SK-N-SH (cell line): ENCODE measurements around the gene RNMT. TPM values are rescaled to one million over a fixed set of nuclear protein-coding genes. Genes with fewer than 3 reads are reported as not detected.
A peak's percentile ranks its signal among the peaks of the same experiment; 100 is the strongest.

Experiments
- CTCF ChIA-PET: fragments of 300-600, 350-600 bp; formaldehyde crosslinking; extraction: SDS; loops from one replicate; lab custom pipeline; 2021; lab: Yijun Ruan, JAX
- POLR2A ChIA-PET: fragments of 350-600 bp; sonication (Branson Sonifier 250); formaldehyde crosslinking; extraction: SDS; loops from one replicate; lab custom pipeline; 2020; ENCODE audit warnings: antibody characterized with exemption, inconsistent platforms; lab: Yijun Ruan, JAX
- DNase-seq: peaks from one replicate; pipeline ENCODE4 v3.0.0; 2012
- H2AFZ ChIP-seq: fragments of 200-600 bp; sonication (generic); 2 replicates; pipeline ENCODE4 v1.8.1; 2016; ENCODE audit warnings: antibody characterized with exemption, mild to moderate bottlenecking, low read depth
- H3F3A ChIP-seq: fragments of 200-600 bp; sonication (generic); replicated peaks from 2 replicates; pipeline ENCODE3; 2016; ENCODE audit warnings: antibody characterized with exemption, mild to moderate bottlenecking; ENCODE audit not compliant: insufficient read depth
- H3K27ac ChIP-seq, 2 experiments: fragments of 200-500 bp in 1 of 2; fragments of 200-600 bp in 1 of 2; sonication (Bioruptor generic) in 1 of 2; sonication (generic), shearing (Covaris generic) in 1 of 2; 2 replicates each; pipeline versions ENCODE4 v1.5.1 to v1.6.1; 2014 to 2016; ENCODE audit warnings: low read depth in 2 of 2, inconsistent platforms in 1 of 2, low read length in 1 of 2, mild to moderate bottlenecking in 1 of 2, mixed read lengths in 1 of 2
- H3K27me3 ChIP-seq: fragments of 200-600 bp; sonication (generic), shearing (Covaris generic); 2 replicates; pipeline ENCODE4 v1.6.1; 2016; ENCODE audit warnings: mixed run types; ENCODE audit not compliant: insufficient read depth
- H3K36me3 ChIP-seq, 2 experiments: fragments of 200-500 bp in 1 of 2; fragments of 200-600 bp in 1 of 2; sonication (Bioruptor generic) in 1 of 2; sonication (generic) in 1 of 2; replicated peaks in 1 of 2; 2 replicates each; pipeline versions ENCODE3 to v1.5.1; 2014 to 2016; ENCODE audit warnings: low read length in 1 of 2, mild to moderate bottlenecking in 1 of 2; ENCODE audit not compliant: insufficient read depth in 2 of 2, control insufficient read depth in 1 of 2
- H3K4me1 ChIP-seq, 2 experiments: fragments of 200-500 bp in 1 of 2; fragments of 200-600 bp in 1 of 2; sonication (Bioruptor generic) in 1 of 2; sonication (generic), shearing (Covaris generic) in 1 of 2; 2 replicates each; pipeline versions ENCODE4 v1.5.1 to v1.6.1; 2014 to 2016; ENCODE audit warnings: low read depth in 1 of 2, low read length in 1 of 2, mixed run types in 1 of 2; ENCODE audit not compliant: insufficient read depth in 2 of 2, control insufficient read depth in 1 of 2
- H3K4me2 ChIP-seq: fragments of 200-600 bp; sonication (generic), shearing (Covaris generic); 2 replicates; pipeline ENCODE4 v1.6.1; 2017; ENCODE audit warnings: mixed run types
- H3K4me3 ChIP-seq, 2 experiments: fragments of 200-500 bp in 1 of 2; fragments of 200-600 bp in 1 of 2; sonication (Bioruptor generic) in 1 of 2; sonication (generic), shearing (Covaris generic) in 1 of 2; 2 replicates each; pipeline versions ENCODE4 v1.5.1 to v1.8.1; 2014 to 2016; ENCODE audit warnings: low read depth in 2 of 2, inconsistent platforms in 1 of 2, low read length in 1 of 2, mild to moderate bottlenecking in 1 of 2, mixed read lengths in 1 of 2, moderate library complexity in 1 of 2
- H3K79me2 ChIP-seq: fragments of 200-600 bp; sonication (generic); 2 replicates; pipeline ENCODE4 v1.8.1; 2017; ENCODE audit warnings: mild to moderate bottlenecking; ENCODE audit not compliant: insufficient read depth
- H3K9ac ChIP-seq: fragments of 200-600 bp; sonication (generic); 2 replicates; pipeline ENCODE4 v1.6.1; 2017; ENCODE audit warnings: mixed run types
- H3K9me2 ChIP-seq: fragments of 200-600 bp; sonication (generic); 2 replicates; pipeline ENCODE4 v1.6.1; 2017; ENCODE audit warnings: mixed run types
- H3K9me3 ChIP-seq: fragments of 200-600 bp; sonication (generic); 2 replicates; pipeline ENCODE4 v1.6.1; 2017; ENCODE audit warnings: mixed run types, mild to moderate bottlenecking, moderate library complexity
- H4K20me1 ChIP-seq: fragments of 200-600 bp; sonication (generic); 2 replicates; pipeline ENCODE4 v1.6.1; 2017; ENCODE audit warnings: mild to moderate bottlenecking, mixed run types; ENCODE audit not compliant: insufficient read depth
- CHD2 ChIP-seq: fragments of 150-350 bp; IDR thresholded peaks from 2 replicates; pipeline ENCODE4 v1.6.1; 2018; ENCODE audit warnings: low read length; ENCODE audit not compliant: partially characterized antibody
- EP300 ChIP-seq, 2 experiments: IDR thresholded peaks; 2 replicates each; pipeline versions ENCODE4 v1.4.0 to v1.6.1; 2012; ENCODE audit warnings: borderline replicate concordance in 1 of 2, low read depth in 1 of 2, low read length in 1 of 2
- POLR2AphosphoS5 ChIP-seq: IDR thresholded peaks from 2 replicates; pipeline ENCODE4 v1.6.1; 2012; ENCODE audit warnings: low read depth, low read length
- RAD21 ChIP-seq: IDR thresholded peaks from 2 replicates; pipeline ENCODE4 v1.6.1; 2012; ENCODE audit warnings: mild to moderate bottlenecking, low read length
- RFX5 ChIP-seq: IDR thresholded peaks from 2 replicates; pipeline ENCODE4 v1.6.1; 2012; ENCODE audit warnings: mild to moderate bottlenecking, improper control_type of control experiment, low read length
- TCF12 ChIP-seq: IDR thresholded peaks from 2 replicates; pipeline ENCODE4 v1.4.0; 2012
- TEAD4 ChIP-seq: IDR thresholded peaks from 2 replicates; pipeline ENCODE4 v1.4.0; 2012; ENCODE audit warnings: mild to moderate bottlenecking, borderline replicate concordance; ENCODE audit not compliant: insufficient read depth
- WGBS: methylation state at CpG from one replicate; pipeline ENCODE4 v1.1.6; 2017; ENCODE audit warnings: low lambda C conversion rate; 5-methylcytosine and 5-hydroxymethylcytosine counted together
- polyA plus RNA-seq, 3 experiments: library from polyadenylated mRNA; depleted of rRNA; stranded (reverse); fragments of >200 nt; gene quantifications; 2 replicates each; pipeline ENCODE4 v1.2.3, GENCODE V29; 2012
- TF ChIP-seq, protein P1 (sequence below): fragments of 200-600 bp; sonication (generic); IDR thresholded peaks from 2 replicates; pipeline ENCODE4 v1.6.1; 2017; ENCODE audit warnings: antibody characterized with exemption, mild to moderate bottlenecking, moderate library complexity
- TF ChIP-seq, protein P2 (sequence below): IDR thresholded peaks from 2 replicates; pipeline ENCODE4 v1.4.0; 2012; ENCODE audit warnings: low read depth, borderline replicate concordance
- TF ChIP-seq, protein P3 (sequence below): IDR thresholded peaks from 2 replicates; pipeline ENCODE4; 2012

RNMT gene
- polyA plus RNA-seq, 1 of the 3 experiments (the other 2 are of a cell fraction), result 12.7 TPM

DNA sequence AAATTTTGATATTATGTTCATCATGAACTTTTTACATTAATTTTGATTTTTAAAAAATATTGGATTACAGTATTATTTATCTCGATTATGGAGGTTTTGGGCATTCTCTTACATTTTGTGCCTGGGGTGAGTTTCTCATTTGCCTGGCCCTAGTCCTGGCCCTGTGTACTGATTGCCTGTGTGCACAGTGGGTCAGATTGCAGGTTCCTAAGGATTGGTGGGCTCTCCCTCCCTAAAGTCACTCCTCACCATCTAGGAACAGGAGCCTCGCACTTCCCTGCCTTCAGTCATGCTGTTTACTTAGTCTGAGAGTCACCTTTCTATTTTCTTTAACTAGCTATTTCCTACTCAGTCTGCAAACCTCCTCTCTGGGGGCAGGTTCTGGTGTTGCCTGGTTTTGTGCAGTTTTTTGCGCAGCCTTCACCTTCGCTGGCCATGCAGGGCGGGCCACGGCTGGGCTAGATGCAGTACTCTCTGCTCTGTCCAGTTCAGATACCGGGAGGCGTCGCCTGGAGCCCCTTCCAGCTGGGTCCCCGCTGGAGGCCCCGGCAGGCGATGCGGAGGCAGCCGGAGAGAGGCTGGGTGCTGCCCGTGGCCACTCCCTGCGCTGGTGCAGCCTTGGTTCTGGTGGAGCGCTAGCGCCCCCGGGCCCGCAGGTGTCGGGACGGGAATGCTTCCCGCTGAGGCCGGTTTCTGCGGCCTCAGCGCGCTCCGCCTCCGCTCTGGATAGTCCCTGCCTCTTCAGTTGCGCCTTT is 74.2 kb downstream of the RNMT start:
- DNase-seq, result peak; percentile 76
- peak overlapping the region; percentile 66 for H3K4me2 ChIP-seq
- H3K27ac ChIP-seq, result no peak overlapping the region
- H3K4me3 ChIP-seq, result peak overlapping the region; percentile 29 to 52
- no peaks in the 10 kb centered on the region for H3K9me2 ChIP-seq
- H3K9ac ChIP-seq, result no peak overlapping the region
- H4K20me1 ChIP-seq, result no peaks in the 10 kb centered on the region
- no peaks in the 10 kb centered on the region for H3F3A ChIP-seq
- no peaks in the 10 kb centered on the region for H3K79me2 ChIP-seq
- TF ChIP-seq, protein P1, sequence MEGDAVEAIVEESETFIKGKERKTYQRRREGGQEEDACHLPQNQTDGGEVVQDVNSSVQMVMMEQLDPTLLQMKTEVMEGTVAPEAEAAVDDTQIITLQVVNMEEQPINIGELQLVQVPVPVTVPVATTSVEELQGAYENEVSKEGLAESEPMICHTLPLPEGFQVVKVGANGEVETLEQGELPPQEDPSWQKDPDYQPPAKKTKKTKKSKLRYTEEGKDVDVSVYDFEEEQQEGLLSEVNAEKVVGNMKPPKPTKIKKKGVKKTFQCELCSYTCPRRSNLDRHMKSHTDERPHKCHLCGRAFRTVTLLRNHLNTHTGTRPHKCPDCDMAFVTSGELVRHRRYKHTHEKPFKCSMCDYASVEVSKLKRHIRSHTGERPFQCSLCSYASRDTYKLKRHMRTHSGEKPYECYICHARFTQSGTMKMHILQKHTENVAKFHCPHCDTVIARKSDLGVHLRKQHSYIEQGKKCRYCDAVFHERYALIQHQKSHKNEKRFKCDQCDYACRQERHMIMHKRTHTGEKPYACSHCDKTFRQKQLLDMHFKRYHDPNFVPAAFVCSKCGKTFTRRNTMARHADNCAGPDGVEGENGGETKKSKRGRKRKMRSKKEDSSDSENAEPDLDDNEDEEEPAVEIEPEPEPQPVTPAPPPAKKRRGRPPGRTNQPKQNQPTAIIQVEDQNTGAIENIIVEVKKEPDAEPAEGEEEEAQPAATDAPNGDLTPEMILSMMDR, result peak; percentile 41
- TF ChIP-seq CHD2 (no peak), RAD21 (peak; percentile 61)
- no peaks in the 10 kb centered on the region for H3K36me3 ChIP-seq
- WGBS, result 25% methylated on average over 8 of the region's 30 CpGs
- CTCF ChIA-PET, result interaction anchor here (0.6 to 5.9 kb wide), 5 partner anchors 12 to 1524 kb away, joined by 3 to 38 read pairs (median 3); no protein-coding TSS in a partner anchor
- POLR2A ChIA-PET, result no interaction called here
- no peaks in the 10 kb centered on the region for H3K9me3 ChIP-seq
- peaks cover 35% of the 10 kb centered on the region for H3K27me3 ChIP-seq
- peaks cover 0 to 8% of the 10 kb centered on the region in 2 experiments; a peak in 1 of 4 replicates for H3K4me1 ChIP-seq
- H2AFZ ChIP-seq, result no peak overlapping the region; the same call in 1 of the 2 replicates

- TF ChIP-seq, protein P2, sequence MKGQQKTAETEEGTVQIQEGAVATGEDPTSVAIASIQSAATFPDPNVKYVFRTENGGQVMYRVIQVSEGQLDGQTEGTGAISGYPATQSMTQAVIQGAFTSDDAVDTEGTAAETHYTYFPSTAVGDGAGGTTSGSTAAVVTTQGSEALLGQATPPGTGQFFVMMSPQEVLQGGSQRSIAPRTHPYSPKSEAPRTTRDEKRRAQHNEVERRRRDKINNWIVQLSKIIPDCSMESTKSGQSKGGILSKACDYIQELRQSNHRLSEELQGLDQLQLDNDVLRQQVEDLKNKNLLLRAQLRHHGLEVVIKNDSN, result no peak
- no peak for TF ChIP-seq RFX5
- TF ChIP-seq, protein P1, result no peak
- TF ChIP-seq POLR2AphosphoS5, result no peak
- TF ChIP-seq EP300 (IDR thresholded peaks at IDR 0.05; ENCODE audit: borderline replicate concordance in 1 of 2, low read depth in 1 of 2, low read length in 1 of 2), result no peak
- TF ChIP-seq TCF12, result no peak
- TF ChIP-seq, protein P3, sequence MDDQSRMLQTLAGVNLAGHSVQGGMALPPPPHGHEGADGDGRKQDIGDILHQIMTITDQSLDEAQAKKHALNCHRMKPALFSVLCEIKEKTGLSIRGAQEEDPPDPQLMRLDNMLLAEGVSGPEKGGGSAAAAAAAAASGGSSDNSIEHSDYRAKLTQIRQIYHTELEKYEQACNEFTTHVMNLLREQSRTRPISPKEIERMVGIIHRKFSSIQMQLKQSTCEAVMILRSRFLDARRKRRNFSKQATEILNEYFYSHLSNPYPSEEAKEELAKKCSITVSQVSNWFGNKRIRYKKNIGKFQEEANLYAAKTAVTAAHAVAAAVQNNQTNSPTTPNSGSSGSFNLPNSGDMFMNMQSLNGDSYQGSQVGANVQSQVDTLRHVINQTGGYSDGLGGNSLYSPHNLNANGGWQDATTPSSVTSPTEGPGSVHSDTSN, result no peak
- TF ChIP-seq TEAD4, result no peak
- no peak overlapping the region for H3K27ac ChIP-seq
- H3K9ac ChIP-seq, result no peak overlapping the region
- no peaks in the 10 kb centered on the region for H3F3A ChIP-seq
- peaks cover 37% of the 10 kb centered on the region for H3K27me3 ChIP-seq
- H3K36me3 ChIP-seq, result no peaks in the 10 kb centered on the region
- no peaks in the 10 kb centered on the region for H4K20me1 ChIP-seq
- H3K4me1 ChIP-seq, result peaks cover 0 to 8% of the 10 kb centered on the region in 2 experiments; a peak in 1 of 4 replicates
- peak overlapping the region; percentile 66 for H3K4me2 ChIP-seq
- H3K9me3 ChIP-seq, result no peaks in the 10 kb centered on the region
- WGBS, result 1% methylated on average over 15 of the region's 15 CpGs
- H2AFZ ChIP-seq, result no peak overlapping the region; the same call in 1 of the 2 replicates
- no peaks in the 10 kb centered on the region for H3K9me2 ChIP-seq
- no peaks in the 10 kb centered on the region for H3K79me2 ChIP-seq
- CTCF ChIA-PET, result interaction anchor here (1.0 to 5.9 kb wide), 4 partner anchors 11 to 1524 kb away, joined by 3 to 38 read pairs (median 4); no protein-coding TSS in a partner anchor
- H3K4me3 ChIP-seq, result peak overlapping the region; percentile 29 to 52
- no peak for DNase-seq
- POLR2A ChIA-PET, result no interaction called here
Measured at GRCh38 chr18:13801260-13801601, 74.8 kb downstream of the RNMT start.
